K562 (cell line): ENCODE results near the gene PIGC. TPM values are rescaled to one million over a fixed set of nuclear protein-coding genes. Genes with fewer than 3 reads are reported as not detected.
A peak's percentile ranks its signal among the peaks of the same experiment; 100 is the strongest.

ENCODE experiments used
- BACH1 ChIP-seq: fragments of 200-800 bp; sonication (Bioruptor generic); IDR thresholded peaks from 2 replicates; pipeline ENCODE4 v1.6.1; 2016; ENCODE audit warnings: missing genetic modification characterization, missing compliant biosample characterization
- CREB1 ChIP-seq, 2 experiments: sonication (generic) in 1 of 2; formaldehyde crosslinking in 1 of 2; IDR thresholded peaks; 2 replicates each; pipeline versions ENCODE4 v1.6.1 to v1.8.0; 2012 to 2022; ENCODE audit warnings: inconsistent platforms in 1 of 2, mild to moderate bottlenecking in 1 of 2, missing genetic modification reagents in 1 of 2, moderate library complexity in 1 of 2
- E2F6 ChIP-seq, 2 experiments: IDR thresholded peaks; 2 replicates each; pipeline ENCODE4 v1.6.1; 2011; ENCODE audit warnings: borderline replicate concordance in 1 of 2, control low read depth in 1 of 2, low read depth in 1 of 2, low read length in 1 of 2, mild to moderate bottlenecking in 1 of 2, mixed read lengths in 1 of 2, moderate library complexity in 1 of 2; ENCODE audit not compliant: insufficient read depth in 1 of 2, insufficient read length in 1 of 2, poor library complexity in 1 of 2, severe bottlenecking in 1 of 2; ENCODE audit errors: extremely low read depth in 1 of 2
- HEY1 ChIP-seq: fragments of 250-450 bp; sonication (Bioruptor Pico); IDR thresholded peaks from 2 replicates; pipeline ENCODE4 v1.5.0; 2020; ENCODE audit warnings: mild to moderate bottlenecking, moderate library complexity, borderline replicate concordance
- PYGO2 ChIP-seq: fragments of 450-650 bp; IDR thresholded peaks from 2 replicates; pipeline ENCODE4 v1.6.1; 2016; ENCODE audit warnings: mild to moderate bottlenecking, missing genetic modification characterization, moderate library complexity, missing compliant biosample characterization
- RHOXF2B ChIP-seq: fragments of 250-450 bp; sonication (Bioruptor Pico); conservative IDR thresholded peaks from 2 replicates; pipeline ENCODE4 v1.5.1; 2021
- TCF15 ChIP-seq: fragments of 250-450 bp; sonication (Bioruptor Pico); IDR thresholded peaks from 2 replicates; pipeline ENCODE4 v1.8.0; 2022; ENCODE audit warnings: moderate library complexity, mild to moderate bottlenecking, inconsistent platforms
- THAP7 ChIP-seq: fragments of 250-450 bp; sonication (Bioruptor Pico); IDR thresholded peaks from 2 replicates; pipeline ENCODE4 v1.5.0; 2021
- USF1 ChIP-seq: sonication (generic); formaldehyde crosslinking; IDR thresholded peaks from 2 replicates; pipeline ENCODE4 v1.9.0; 2022; ENCODE audit warnings: mild to moderate bottlenecking, missing genetic modification reagents
- polyA plus RNA-seq, 8 experiments: library from polyadenylated mRNA; depleted of rRNA in 4 of 8; stranded (reverse) in 5 of 8; unstranded in 3 of 8; fragments of >200 nt; fragmentation: Nextera tagmentation in 2 of 8; fragmentation: Illumina TruSeq in 1 of 8; extraction: Ambion mirVana in 2 of 8; extraction: Trizol in 1 of 8; gene quantifications; 2 replicates each; pipeline versions ENCODE4 v1.2.1 to v1.2.3, GENCODE V29; 2011 to 2014; ENCODE audit warnings: inconsistent platforms in 1 of 8, missing spikeins in 1 of 8
- total RNA-seq, 7 experiments: library from RNA; depleted of rRNA in 6 of 7; stranded (reverse); fragments of >200 nt in 6 of 7; fragmentation: Illumina TruSeq in 2 of 7; extraction: Trizol in 2 of 7; gene quantifications; 2 replicates each; pipeline versions ENCODE4 v1.2.1 to v1.2.3, GENCODE V29; 2011 to 2021; ENCODE audit warnings: low replicate concordance in 1 of 7
- TF ChIP-seq, protein P1 (sequence below): fragments of 150-350 bp; IDR thresholded peaks from 2 replicates; pipeline ENCODE4 v1.6.1; 2014; ENCODE audit warnings: low read depth, mild to moderate bottlenecking, low read length, borderline replicate concordance
- TF ChIP-seq, protein P2 (sequence below): fragments of 450-650 bp; formaldehyde crosslinking; IDR thresholded peaks from 2 replicates; pipeline ENCODE4 v1.4.0; 2022; ENCODE audit warnings: mild to moderate bottlenecking, moderate library complexity
- TF ChIP-seq, protein P3 (sequence below): fragments of 450-650 bp; formaldehyde crosslinking; IDR thresholded peaks from 2 replicates; pipeline ENCODE4 v1.4.0; 2022; ENCODE audit warnings: missing genetic modification characterization
- TF ChIP-seq, protein P4 (sequence below): fragments of 450-650 bp; formaldehyde crosslinking; IDR thresholded peaks from 2 replicates; pipeline ENCODE4 v1.4.0; 2022; ENCODE audit warnings: missing genetic modification characterization

The PIGC gene
- total and polyA plus RNA-seq, 9 of the 15 experiments (the other 6 are each of a cell fraction or from before 2014, with no cell fraction given) = 30.5 to 97.9 (median 54.7) TPM

- TF ChIP-seq, protein P1, sequence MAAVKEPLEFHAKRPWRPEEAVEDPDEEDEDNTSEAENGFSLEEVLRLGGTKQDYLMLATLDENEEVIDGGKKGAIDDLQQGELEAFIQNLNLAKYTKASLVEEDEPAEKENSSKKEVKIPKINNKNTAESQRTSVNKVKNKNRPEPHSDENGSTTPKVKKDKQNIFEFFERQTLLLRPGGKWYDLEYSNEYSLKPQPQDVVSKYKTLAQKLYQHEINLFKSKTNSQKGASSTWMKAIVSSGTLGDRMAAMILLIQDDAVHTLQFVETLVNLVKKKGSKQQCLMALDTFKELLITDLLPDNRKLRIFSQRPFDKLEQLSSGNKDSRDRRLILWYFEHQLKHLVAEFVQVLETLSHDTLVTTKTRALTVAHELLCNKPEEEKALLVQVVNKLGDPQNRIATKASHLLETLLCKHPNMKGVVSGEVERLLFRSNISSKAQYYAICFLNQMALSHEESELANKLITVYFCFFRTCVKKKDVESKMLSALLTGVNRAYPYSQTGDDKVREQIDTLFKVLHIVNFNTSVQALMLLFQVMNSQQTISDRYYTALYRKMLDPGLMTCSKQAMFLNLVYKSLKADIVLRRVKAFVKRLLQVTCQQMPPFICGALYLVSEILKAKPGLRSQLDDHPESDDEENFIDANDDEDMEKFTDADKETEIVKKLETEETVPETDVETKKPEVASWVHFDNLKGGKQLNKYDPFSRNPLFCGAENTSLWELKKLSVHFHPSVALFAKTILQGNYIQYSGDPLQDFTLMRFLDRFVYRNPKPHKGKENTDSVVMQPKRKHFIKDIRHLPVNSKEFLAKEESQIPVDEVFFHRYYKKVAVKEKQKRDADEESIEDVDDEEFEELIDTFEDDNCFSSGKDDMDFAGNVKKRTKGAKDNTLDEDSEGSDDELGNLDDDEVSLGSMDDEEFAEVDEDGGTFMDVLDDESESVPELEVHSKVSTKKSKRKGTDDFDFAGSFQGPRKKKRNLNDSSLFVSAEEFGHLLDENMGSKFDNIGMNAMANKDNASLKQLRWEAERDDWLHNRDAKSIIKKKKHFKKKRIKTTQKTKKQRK = no peak
- no peak for TF ChIP-seq PYGO2 (tag)
- TF ChIP-seq, protein P2, sequence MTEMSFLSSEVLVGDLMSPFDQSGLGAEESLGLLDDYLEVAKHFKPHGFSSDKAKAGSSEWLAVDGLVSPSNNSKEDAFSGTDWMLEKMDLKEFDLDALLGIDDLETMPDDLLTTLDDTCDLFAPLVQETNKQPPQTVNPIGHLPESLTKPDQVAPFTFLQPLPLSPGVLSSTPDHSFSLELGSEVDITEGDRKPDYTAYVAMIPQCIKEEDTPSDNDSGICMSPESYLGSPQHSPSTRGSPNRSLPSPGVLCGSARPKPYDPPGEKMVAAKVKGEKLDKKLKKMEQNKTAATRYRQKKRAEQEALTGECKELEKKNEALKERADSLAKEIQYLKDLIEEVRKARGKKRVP = peak; percentile 5; the same call in 1 of the 2 replicates
- TF ChIP-seq, protein P3, sequence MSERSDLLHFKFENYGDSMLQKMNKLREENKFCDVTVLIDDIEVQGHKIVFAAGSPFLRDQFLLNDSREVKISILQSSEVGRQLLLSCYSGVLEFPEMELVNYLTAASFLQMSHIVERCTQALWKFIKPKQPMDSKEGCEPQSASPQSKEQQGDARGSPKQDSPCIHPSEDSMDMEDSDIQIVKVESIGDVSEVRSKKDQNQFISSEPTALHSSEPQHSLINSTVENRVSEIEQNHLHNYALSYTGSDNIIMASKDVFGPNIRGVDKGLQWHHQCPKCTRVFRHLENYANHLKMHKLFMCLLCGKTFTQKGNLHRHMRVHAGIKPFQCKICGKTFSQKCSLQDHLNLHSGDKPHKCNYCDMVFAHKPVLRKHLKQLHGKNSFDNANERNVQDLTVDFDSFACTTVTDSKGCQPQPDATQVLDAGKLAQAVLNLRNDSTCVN (CRISPR knock-in tag) = 0 out of 2 replicates have a peak, but pooled peaks have one; percentile 48
- TF ChIP-seq RHOXF2B (CRISPR knock-in tag) = no peak
- peak in 1 of 2 experiments; percentile 11 for TF ChIP-seq E2F6 (IDR thresholded peaks at IDR 0.05; ENCODE audit: borderline replicate concordance in 1 of 2, extremely low read depth in 1 of 2, insufficient read depth in 1 of 2, insufficient read length in 1 of 2, low read depth in 1 of 2, low read length in 1 of 2, poor library complexity in 1 of 2, severe bottlenecking in 1 of 2)
- no peak for TF ChIP-seq CREB1 (IDR thresholded peaks at IDR 0.05)
- TF ChIP-seq CREB1 (CRISPR knock-in tag; IDR thresholded peaks at IDR 0.05) = peak; percentile 35; the same call in 1 of the 2 replicates
- 0 out of 2 replicates have a peak, but pooled peaks have one; percentile 14 for TF ChIP-seq BACH1 (tag)
- TF ChIP-seq USF1 = peak; percentile 35; the same call in 1 of the 2 replicates
- 0 out of 2 replicates have a peak, but pooled peaks have one; percentile 20 for TF ChIP-seq TCF15 (CRISPR knock-in tag)
- TF ChIP-seq THAP7 (CRISPR knock-in tag) = no peak
- TF ChIP-seq, protein P4, sequence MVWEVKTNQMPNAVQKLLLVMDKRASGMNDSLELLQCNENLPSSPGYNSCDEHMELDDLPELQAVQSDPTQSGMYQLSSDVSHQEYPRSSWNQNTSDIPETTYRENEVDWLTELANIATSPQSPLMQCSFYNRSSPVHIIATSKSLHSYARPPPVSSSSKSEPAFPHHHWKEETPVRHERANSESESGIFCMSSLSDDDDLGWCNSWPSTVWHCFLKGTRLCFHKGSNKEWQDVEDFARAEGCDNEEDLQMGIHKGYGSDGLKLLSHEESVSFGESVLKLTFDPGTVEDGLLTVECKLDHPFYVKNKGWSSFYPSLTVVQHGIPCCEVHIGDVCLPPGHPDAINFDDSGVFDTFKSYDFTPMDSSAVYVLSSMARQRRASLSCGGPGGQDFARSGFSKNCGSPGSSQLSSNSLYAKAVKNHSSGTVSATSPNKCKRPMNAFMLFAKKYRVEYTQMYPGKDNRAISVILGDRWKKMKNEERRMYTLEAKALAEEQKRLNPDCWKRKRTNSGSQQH (CRISPR knock-in tag) = 0 out of 2 replicates have a peak, but pooled peaks have one; percentile 28
- no peak for TF ChIP-seq HEY1 (CRISPR knock-in tag)
Observed at GRCh38 chr1:172450524-172450885, 6.6 kb upstream of the PIGC start (continued).
